ENCODE data around the gene NKAIN2. TPM values are rescaled to one million over a fixed set of nuclear protein-coding genes. Genes with fewer than 3 reads are reported as not detected.

NKAIN2 gene
- total RNA-seq, 4 donors from 2014 or later = 0.19 TPM; not detected in 3

DNA sequence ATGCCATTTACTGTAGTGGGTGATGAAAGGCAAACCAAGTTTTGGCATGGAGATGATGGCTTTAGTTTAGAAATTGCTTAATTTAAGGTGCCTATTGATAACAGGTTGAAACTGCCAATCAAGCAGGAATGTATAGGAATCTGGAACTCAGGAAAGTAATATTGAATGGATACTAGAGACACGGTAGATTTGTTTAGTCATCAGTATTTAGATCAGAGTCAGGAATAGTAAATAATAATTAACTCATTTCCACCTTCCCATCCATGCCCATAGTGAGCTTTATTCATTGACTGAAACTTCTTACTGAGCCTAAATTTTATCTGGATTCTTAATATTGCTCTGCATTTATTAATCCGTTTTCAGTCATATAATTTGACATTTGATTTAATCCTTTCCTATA, 500.3 kb downstream of the NKAIN2 start:
- H3K36me3 ChIP-seq = no peaks in the 10 kb centered on the region
- H3K27ac ChIP-seq = no peak overlapping the region
- no peaks in the 10 kb centered on the region for H3K9me3 ChIP-seq
- no peak overlapping the region for H3K4me3 ChIP-seq
- WGBS, 2 donors = 70 to 74% methylated on average over 2 of the region's 2 CpGs
- H3K27me3 ChIP-seq = no peaks in the 10 kb centered on the region
- intact Hi-C loops (cut with DNase I) = no loop called here
- no peaks in the 10 kb centered on the region for H3K4me1 ChIP-seq
- no peak for DNase-seq
- TF ChIP-seq CTCF (IDR thresholded peaks at IDR 0.05) = no peak
- TF ChIP-seq POLR2A (IDR thresholded peaks at IDR 0.05) = no peak

- intact Hi-C loops (cut with DNase I) = no loop called here
- no peak overlapping the region for H3K27ac ChIP-seq
- H3K9me3 ChIP-seq = no peaks in the 10 kb centered on the region
- H3K4me1 ChIP-seq = no peaks in the 10 kb centered on the region
- H3K4me3 ChIP-seq = no peak overlapping the region
- no peaks in the 10 kb centered on the region for H3K36me3 ChIP-seq
- no peaks in the 10 kb centered on the region for H3K27me3 ChIP-seq
- no peak for DNase-seq
- TF ChIP-seq CTCF (IDR thresholded peaks at IDR 0.05) (no peak), POLR2A (IDR thresholded peaks at IDR 0.05) (no peak)
- WGBS, 2 donors = 32 to 45% methylated on average over 1 of the region's 1 CpG
Observed at GRCh38 chr6:124310139-124310538, 506.5 kb downstream of the NKAIN2 start.

DNA sequence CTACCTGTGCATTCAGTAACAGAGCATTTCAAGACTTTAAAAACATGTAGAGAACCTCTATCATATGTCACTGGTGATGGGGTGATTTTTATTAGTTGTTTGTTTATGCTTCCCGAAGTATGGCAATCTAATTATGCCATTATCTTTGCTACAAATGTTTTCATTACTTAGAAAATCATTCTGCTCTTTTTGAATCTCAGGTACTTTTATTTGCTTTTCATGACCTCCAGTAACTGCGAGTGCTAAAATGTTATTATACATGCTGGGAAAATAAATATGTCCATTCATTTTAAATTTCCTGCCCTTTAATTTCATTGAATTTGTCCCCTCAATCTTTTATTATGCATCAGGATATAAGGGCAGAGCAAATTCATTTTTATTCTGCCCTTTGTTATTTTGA, 515.7 kb downstream of the NKAIN2 start:
- intact Hi-C loops (cut with DNase I) = no loop called here
- Histone ChIP-seq H3K4me3 (no peak overlapping the region), H3K27ac (no peak overlapping the region), H3K9me3 (no peaks in the 10 kb centered on the region), H3K27me3 (no peaks in the 10 kb centered on the region), H3K36me3 (no peaks in the 10 kb centered on the region), H3K4me1 (no peaks in the 10 kb centered on the region)
- no peak for DNase-seq
- TF ChIP-seq POLR2A (IDR thresholded peaks at IDR 0.05) = no peak
- TF ChIP-seq CTCF (IDR thresholded peaks at IDR 0.05) = no peak
- 70 to 76% methylated on average over 2 of the region's 2 CpGs for WGBS, 2 donors

DNA sequence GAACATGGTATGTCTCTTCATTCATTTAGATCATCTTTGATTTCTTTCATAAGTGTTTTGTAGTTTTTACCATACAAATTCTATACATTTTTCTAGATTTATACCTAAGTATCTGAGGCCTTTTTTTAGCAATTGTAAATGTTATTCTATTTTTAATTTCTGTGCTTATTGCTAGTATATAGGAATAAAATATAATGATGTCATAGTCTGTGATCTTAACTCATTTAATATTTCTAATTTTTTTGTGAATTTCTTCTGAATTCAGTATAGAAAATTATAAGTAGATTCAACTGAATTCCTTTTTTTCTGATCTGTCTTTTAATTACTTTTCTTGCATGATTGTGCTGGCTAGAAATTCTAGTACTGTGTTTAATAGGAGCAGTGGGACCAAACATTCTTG, 520.6 kb downstream of the NKAIN2 start:
- no peak for DNase-seq
- Histone ChIP-seq H3K9me3 (no peaks in the 10 kb centered on the region), H3K27me3 (no peaks in the 10 kb centered on the region), H3K36me3 (no peaks in the 10 kb centered on the region), H3K4me3 (no peak overlapping the region), H3K4me1 (no peaks in the 10 kb centered on the region), H3K27ac (no peak overlapping the region)
- intact Hi-C loops (cut with DNase I) = no loop called here
- TF ChIP-seq CTCF (IDR thresholded peaks at IDR 0.05) = no peak
- TF ChIP-seq POLR2A (IDR thresholded peaks at IDR 0.05) = no peak

DNA sequence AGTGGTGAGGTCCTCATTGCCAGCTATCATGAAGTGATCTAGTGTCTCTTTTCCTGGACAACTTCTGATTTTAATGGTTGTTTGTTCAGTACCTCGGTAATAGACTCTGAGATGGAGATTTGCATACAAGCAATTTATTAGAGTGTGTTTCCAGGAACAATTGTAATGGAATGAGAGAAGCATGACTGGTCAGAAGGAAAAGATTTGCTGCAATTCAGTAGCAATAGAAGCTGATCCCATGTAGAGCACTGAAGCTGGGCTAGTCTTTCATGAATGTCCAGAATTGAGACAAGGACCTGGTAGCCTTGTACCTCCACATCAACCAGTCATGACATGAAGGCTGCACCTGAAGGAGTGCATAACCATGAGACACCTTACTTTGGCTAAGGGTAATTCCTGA, 526.5 kb downstream of the NKAIN2 start:
- no peak overlapping the region for H3K27ac ChIP-seq
- H3K27me3 ChIP-seq = no peaks in the 10 kb centered on the region
- intact Hi-C loops (cut with DNase I) = loop anchor here (10.0 kb wide), 1 partner anchor 375 kb away; no protein-coding TSS in a partner anchor

More for the DNA sequence above, 526.5 kb downstream of the NKAIN2 start:
- no peak overlapping the region for H3K4me3 ChIP-seq
- 42 to 50% methylated on average over 1 of the region's 1 CpG for WGBS, 2 donors
- no peaks in the 10 kb centered on the region for H3K36me3 ChIP-seq
- no peak for DNase-seq
- no peaks in the 10 kb centered on the region for H3K9me3 ChIP-seq
- TF ChIP-seq POLR2A (IDR thresholded peaks at IDR 0.05) (no peak), CTCF (IDR thresholded peaks at IDR 0.05) (no peak)
- H3K4me1 ChIP-seq = no peaks in the 10 kb centered on the region
